ENCODE measurements around the gene USB1. TPM values are rescaled to one million over a fixed set of nuclear protein-coding genes. Genes with fewer than 3 reads are reported as not detected.

The USB1 gene
- total RNA-seq, 4 donors from 2014 or later: 21.3 to 63.4 (median 45.2) TPM

DNA sequence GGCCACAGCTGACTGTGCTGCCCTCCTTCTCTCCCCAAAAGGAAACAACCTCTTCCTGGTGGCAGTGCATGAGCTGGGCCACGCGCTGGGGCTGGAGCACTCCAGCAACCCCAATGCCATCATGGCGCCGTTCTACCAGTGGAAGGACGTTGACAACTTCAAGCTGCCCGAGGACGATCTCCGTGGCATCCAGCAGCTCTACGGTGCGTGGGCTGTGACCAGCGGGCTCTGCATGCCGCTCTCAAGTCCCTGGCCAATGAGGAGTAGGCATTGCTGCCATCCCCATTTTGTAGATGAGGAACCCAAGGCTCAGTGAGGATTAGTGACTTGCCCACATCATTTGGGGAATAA is 39.3 kb downstream of the USB1 start:
- Histone ChIP-seq H3K4me1 (no peaks in the 10 kb centered on the region), H3K36me3 (peaks cover 0 to 5% (median 0%) of the 10 kb centered on the region in 4 donors), H3K27ac (no peak overlapping the region), H3K4me3 (no peak overlapping the region), H3K9me3 (no peaks in the 10 kb centered on the region), H3K27me3 (no peaks in the 10 kb centered on the region)
- TF ChIP-seq POLR2AphosphoS5 (IDR thresholded peaks at IDR 0.05): no peak
- TF ChIP-seq POLR2A (IDR thresholded peaks at IDR 0.05): no peak
- no peak for TF ChIP-seq EP300 (IDR thresholded peaks at IDR 0.05; ENCODE audit: low read depth)
- no peak for TF ChIP-seq CTCF (IDR thresholded peaks at IDR 0.05)
- no peak for DNase-seq
- intact Hi-C loops (cut with DNase I; ENCODE audit: low total_unique reads): no loop called here
- WGBS, 2 donors (ENCODE audit: low coverage in 1 of 2): 94 to 100% methylated on average over 2 to 12 of the region's 12 CpGs
- in situ Hi-C loops (cut with MboI; ENCODE audit: low pct_ligation_motif_present in 1 of 4, low pct_unique_long_range_greater_than_20kb in 1 of 4, low sequenced_read_pairs in 3 of 4): no loop called here

- no peak overlapping the region for H3K4me3 ChIP-seq
- no peak for TF ChIP-seq POLR2AphosphoS5 (IDR thresholded peaks at IDR 0.05)
- TF ChIP-seq EP300 (IDR thresholded peaks at IDR 0.05; ENCODE audit: low read depth): no peak
- TF ChIP-seq POLR2A (IDR thresholded peaks at IDR 0.05): no peak
- TF ChIP-seq CTCF (IDR thresholded peaks at IDR 0.05): no peak
- WGBS, 2 donors (ENCODE audit: low coverage in 1 of 2): 84% methylated on average over 9 of the region's 14 CpGs; no CpG with 5 or more reads in 1 of the 2 donors
Measured at GRCh38 chr16:58040945-58041627, 39.9 kb downstream of the USB1 start.

GRCh38 chr16:58041628-58041955 is 40.4 kb downstream of the USB1 start:
- WGBS, 2 donors (ENCODE audit: low coverage in 1 of 2): no CpG with 5 or more reads among the region's 18 CpGs
- Histone ChIP-seq H3K27me3 (no peaks in the 10 kb centered on the region), H3K27ac (no peak overlapping the region), H3K9me3 (no peaks in the 10 kb centered on the region), H3K4me3 (no peak overlapping the region), H3K36me3 (peaks cover 0 to 5% (median 0%) of the 10 kb centered on the region in 4 donors), H3K4me1 (peaks cover 0 to 7% (median 0%) of the 10 kb centered on the region in 4 donors)
- TF ChIP-seq POLR2A (IDR thresholded peaks at IDR 0.05): no peak
- TF ChIP-seq CTCF (IDR thresholded peaks at IDR 0.05): no peak
- no peak for TF ChIP-seq POLR2AphosphoS5 (IDR thresholded peaks at IDR 0.05)
- no peak for TF ChIP-seq EP300 (IDR thresholded peaks at IDR 0.05; ENCODE audit: low read depth)
- in situ Hi-C loops (cut with MboI; ENCODE audit: low pct_ligation_motif_present in 1 of 4, low pct_unique_long_range_greater_than_20kb in 1 of 4, low sequenced_read_pairs in 3 of 4) (no loop called here), intact Hi-C loops (cut with DNase I; ENCODE audit: low total_unique reads) (no loop called here)
- no peak for DNase-seq

More at GRCh38 chr16:58040945-58041627, 39.9 kb downstream of the USB1 start:
- no peak for DNase-seq
- Histone ChIP-seq H3K4me1 (peaks cover 0 to 2% (median 0%) of the 10 kb centered on the region in 4 donors), H3K27ac (no peak overlapping the region), H3K9me3 (no peaks in the 10 kb centered on the region), H3K36me3 (peaks cover 0 to 5% (median 0%) of the 10 kb centered on the region in 4 donors), H3K27me3 (no peaks in the 10 kb centered on the region)
- in situ Hi-C loops (cut with MboI; ENCODE audit: low pct_ligation_motif_present in 1 of 4, low pct_unique_long_range_greater_than_20kb in 1 of 4, low sequenced_read_pairs in 3 of 4) (no loop called here), intact Hi-C loops (cut with DNase I; ENCODE audit: low total_unique reads) (no loop called here)

- 94 to 100% methylated on average over 1 to 22 of the region's 22 CpGs for WGBS, 2 donors (ENCODE audit: low coverage in 1 of 2)
- peaks cover 0 to 5% (median 0%) of the 10 kb centered on the region in 4 donors for H3K36me3 ChIP-seq
Measured at GRCh38 chr16:58042001-58042885, 41.0 kb downstream of the USB1 start.

More at GRCh38 chr16:58042001-58042885, 41.0 kb downstream of the USB1 start:
- DNase-seq: no peak
- Histone ChIP-seq H3K4me3 (no peak overlapping the region), H3K9me3 (no peaks in the 10 kb centered on the region), H3K27me3 (no peaks in the 10 kb centered on the region), H3K4me1 (peaks cover 0 to 12% (median 1%) of the 10 kb centered on the region in 4 donors), H3K27ac (no peak overlapping the region)
- in situ Hi-C loops (cut with MboI; ENCODE audit: low pct_ligation_motif_present in 1 of 4, low pct_unique_long_range_greater_than_20kb in 1 of 4, low sequenced_read_pairs in 3 of 4) (no loop called here), intact Hi-C loops (cut with DNase I; ENCODE audit: low total_unique reads) (no loop called here)
- TF ChIP-seq POLR2A (IDR thresholded peaks at IDR 0.05) (no peak), CTCF (IDR thresholded peaks at IDR 0.05) (no peak), EP300 (IDR thresholded peaks at IDR 0.05; ENCODE audit: low read depth) (no peak), POLR2AphosphoS5 (IDR thresholded peaks at IDR 0.05) (no peak)
